Psoas muscle (tissue), 8 donors: Measurements from ENCODE around the gene DCTN1. TPM values are rescaled to one million over a fixed set of nuclear protein-coding genes. Genes with fewer than 3 reads are reported as not detected.

Experiments used
- ATAC-seq, 4 donors: fragments of 200-7000 bp; cut with Tn5 transposase; one replicate each; pipeline ENCODE4 v1.9.1; 2020; ENCODE audit warnings: moderate library complexity in 3 of 4, mild to moderate bottlenecking in 2 of 4
- DNase-seq, 2 donors: peaks; one replicate each; pipeline ENCODE4 v3.0.0-alpha.2; 2020
- H3K27ac ChIP-seq: fragments of 200-600 bp; one replicate; pipeline ENCODE4 v1.8.0; 2022
- H3K27me3 ChIP-seq, 3 donors: fragments of 200-600 bp in 1 of 3; one replicate each; pipeline versions ENCODE4 v1.6.1 to v1.8.0; 2013 to 2022; ENCODE audit warnings: low read length in 2 of 3, mild to moderate bottlenecking in 2 of 3, moderate library complexity in 1 of 3; ENCODE audit not compliant: insufficient read depth in 3 of 3
- H3K36me3 ChIP-seq, 2 donors: fragments of 200-600 bp in 1 of 2; one replicate each; pipeline versions ENCODE4 v1.6.1 to v1.8.0; 2013 to 2022; ENCODE audit warnings: low read depth in 1 of 2, mild to moderate bottlenecking in 1 of 2, moderate library complexity in 1 of 2; ENCODE audit not compliant: insufficient read depth in 1 of 2
- H3K4me1 ChIP-seq: fragments of 200-600 bp; one replicate; pipeline ENCODE4 v1.8.0; 2022
- H3K4me3 ChIP-seq: fragments of 200-600 bp; one replicate; pipeline ENCODE4 v1.8.0; 2022; ENCODE audit warnings: mild to moderate bottlenecking
- H3K9me3 ChIP-seq: fragments of 200-600 bp; one replicate; pipeline ENCODE4 v1.8.0; 2022
- CTCF ChIP-seq: fragments of 200-600 bp; IDR thresholded peaks from one replicate; pipeline ENCODE4 v1.8.0; 2022; ENCODE audit warnings: antibody characterized with exemption
- WGBS, 3 donors: extraction: QIAGEN DNeasy Blood & Tissue Kit; methylation state at CpG; one replicate each; pipeline versions ENCODE4 v1.1.6 to v1.1.7; 2013; 5-methylcytosine and 5-hydroxymethylcytosine counted together
- intact Hi-C, 2 donors: fragments of 100-400 bp; cut with DNase I; formaldehyde crosslinking; loops; one replicate each; pipeline versions ENCODE4 v1.11.0 to v1.14.2; 2022
- polyA plus RNA-seq, 3 donors: library from polyadenylated mRNA; stranded (reverse); fragments of 200-250 nt; gene quantifications; one replicate each; pipeline ENCODE4 v1.2.3, GENCODE V29; 2013
- total RNA-seq, 4 donors: library from RNA; stranded (reverse); fragmentation: NEBNext Ultra II Directional in 2 of 4; extraction: Animal tissue kit (Norgen Biotek cat#: 25700) in 2 of 4; gene quantifications; one replicate each; pipeline versions ENCODE4 v1.2.1 to v1.2.4, GENCODE V29; 2021 to 2023
- donor health status: healthy with polysubstance abuse.
- donor health status: DM: no; HTN: no; CAD: no; lungs with moderate emphysema.
- donor health status: Bipolar disorder and iron deficiency.
- donor health status: healthy.
- donor health status: DM: yes; HTN: yes; CAD: no.
- donor health status: DM: no; HTN: no; CAD: no.
- donor health status: DM: no; HTN: no; CAD: no.
- donor health status: DM: yes; HTN: yes; CAD: no.

The DCTN1 gene
- total and polyA plus RNA-seq, 7 donors, result 45.6 to 131 (median 99.0) TPM

- H3K4me1 ChIP-seq, result no peaks in the 10 kb centered on the region
- no peak overlapping the region for H3K27ac ChIP-seq
- H3K9me3 ChIP-seq, result no peaks in the 10 kb centered on the region
- ATAC-seq, result peak in 1 of 4 donors; percentile 54
- no peak overlapping the region for H3K4me3 ChIP-seq
- H3K27me3 ChIP-seq, result no peaks in the 10 kb centered on the region
- DNase-seq, result peak; percentile 44 to 70
- intact Hi-C loops, result loop anchor here in 1 of 2 donors (10.0 kb wide), 1 partner anchor 512 kb away; no protein-coding TSS in a partner anchor
- no peak for TF ChIP-seq CTCF
- WGBS, 3 donors, result 61 to 67% (median 66%) methylated on average over 5 of the region's 5 CpGs
- peaks cover 6 to 72% of the 10 kb centered on the region in 2 donors for H3K36me3 ChIP-seq
Observed at GRCh38 chr2:74373221-74373676, 6.9 kb downstream of the DCTN1 start.

GRCh38 chr2:74372674-74373073 is 7.4 kb downstream of the DCTN1 start:
- Histone ChIP-seq H3K27me3 (no peaks in the 10 kb centered on the region), H3K4me1 (no peaks in the 10 kb centered on the region), H3K9me3 (no peaks in the 10 kb centered on the region), H3K4me3 (no peak overlapping the region), H3K36me3 (peaks cover 6 to 73% of the 10 kb centered on the region in 2 donors), H3K27ac (no peak overlapping the region)
- 77 to 89% (median 83%) methylated on average over 6 of the region's 6 CpGs for WGBS, 3 donors
- no peak for DNase-seq
- intact Hi-C loops, result loop anchor here in 1 of 2 donors (10.0 kb wide), 1 partner anchor 512 kb away; no protein-coding TSS in a partner anchor
- no peak for ATAC-seq
- no peak for TF ChIP-seq CTCF

GRCh38 chr2:74371421-74371820 is 8.7 kb downstream of the DCTN1 start:
- 95 to 98% (median 96%) methylated on average over 9 of the region's 9 CpGs for WGBS, 3 donors
- no peak overlapping the region for H3K27ac ChIP-seq
- intact Hi-C loops, result loop anchor here in 1 of 2 donors (10.0 kb wide), 1 partner anchor 513 kb away; no protein-coding TSS in a partner anchor
- no peak for ATAC-seq
- H3K4me3 ChIP-seq, result no peak overlapping the region
- no peak for TF ChIP-seq CTCF
- H3K4me1 ChIP-seq, result no peaks in the 10 kb centered on the region
- no peaks in the 10 kb centered on the region for H3K27me3 ChIP-seq
- H3K9me3 ChIP-seq, result no peaks in the 10 kb centered on the region
- H3K36me3 ChIP-seq, result peaks cover 6 to 73% of the 10 kb centered on the region in 2 donors
- DNase-seq, result no peak

GRCh38 chr2:74369976-74370375 is 10.1 kb downstream of the DCTN1 start:
- Histone ChIP-seq H3K4me1 (no peaks in the 10 kb centered on the region), H3K36me3 (peaks cover 9 to 75% of the 10 kb centered on the region in 2 donors), H3K27me3 (no peaks in the 10 kb centered on the region), H3K27ac (no peak overlapping the region), H3K9me3 (no peaks in the 10 kb centered on the region), H3K4me3 (no peak overlapping the region)
- WGBS, 3 donors, result 95 to 98% (median 96%) methylated on average over 7 of the region's 7 CpGs
- no peak for TF ChIP-seq CTCF
- DNase-seq (no peak), ATAC-seq (no peak)
- intact Hi-C loops, result loop anchor here in 1 of 2 donors (10.0 kb wide), 1 partner anchor 515 kb away; no protein-coding TSS in a partner anchor

GRCh38 chr2:74368499-74368898 is 11.6 kb downstream of the DCTN1 start:
- TF ChIP-seq CTCF, result no peak
- DNase-seq (no peak), ATAC-seq (no peak)
- Histone ChIP-seq H3K27ac (no peak overlapping the region), H3K4me1 (no peaks in the 10 kb centered on the region), H3K4me3 (no peak overlapping the region), H3K9me3 (no peaks in the 10 kb centered on the region), H3K27me3 (no peaks in the 10 kb centered on the region), H3K36me3 (peaks cover 9 to 89% of the 10 kb centered on the region in 2 donors)
- intact Hi-C loops, result no loop called here
- WGBS, 3 donors, result 91 to 96% (median 92%) methylated on average over 5 of the region's 5 CpGs
